ENCODE results near the gene PKLR.

The PKLR gene

GRCh38 chr1:155285631-155286044, 15.6 kb downstream of the PKLR start:
- in situ Hi-C loops (cut with MboI; ENCODE audit: low sequenced_read_pairs, unreplicated experiment): no loop called here
- no peak for TF ChIP-seq CTCF (IDR thresholded peaks at IDR 0.05; ENCODE audit: borderline replicate concordance, control extremely low read depth, extremely low read depth, insufficient read depth, missing control alignments)
- no peak for DNase-seq (ENCODE audit: low spot score)

- in situ Hi-C loops (cut with MboI; ENCODE audit: low sequenced_read_pairs, unreplicated experiment): no loop called here
- DNase-seq (ENCODE audit: low spot score): no peak
- no peak for TF ChIP-seq CTCF (IDR thresholded peaks at IDR 0.05; ENCODE audit: borderline replicate concordance, control extremely low read depth, extremely low read depth, insufficient read depth, missing control alignments)
Observed at GRCh38 chr1:155285063-155285462, 16.2 kb downstream of the PKLR start.

GRCh38 chr1:155284476-155284875, 16.8 kb downstream of the PKLR start:
- in situ Hi-C loops (cut with MboI; ENCODE audit: low sequenced_read_pairs, unreplicated experiment): no loop called here
- TF ChIP-seq CTCF (IDR thresholded peaks at IDR 0.05; ENCODE audit: borderline replicate concordance, control extremely low read depth, extremely low read depth, insufficient read depth, missing control alignments): no peak
- no peak for DNase-seq (ENCODE audit: low spot score)

- in situ Hi-C loops (cut with MboI; ENCODE audit: low sequenced_read_pairs, unreplicated experiment): no loop called here
- TF ChIP-seq CTCF (IDR thresholded peaks at IDR 0.05; ENCODE audit: borderline replicate concordance, control extremely low read depth, extremely low read depth, insufficient read depth, missing control alignments): no peak
- no peak for DNase-seq (ENCODE audit: low spot score)
Observed at GRCh38 chr1:155282488-155283091, 18.6 kb downstream of the PKLR start.

GRCh38 chr1:155279268-155279667, 22.0 kb downstream of the PKLR start:
- no peak for TF ChIP-seq CTCF (IDR thresholded peaks at IDR 0.05; ENCODE audit: borderline replicate concordance, control extremely low read depth, extremely low read depth, insufficient read depth, missing control alignments)
- no peak for DNase-seq (ENCODE audit: low spot score)
- in situ Hi-C loops (cut with MboI; ENCODE audit: low sequenced_read_pairs, unreplicated experiment): no loop called here

- in situ Hi-C loops (cut with MboI; ENCODE audit: low sequenced_read_pairs, unreplicated experiment): no loop called here
- no peak for DNase-seq (ENCODE audit: low spot score)
- no peak for TF ChIP-seq CTCF (IDR thresholded peaks at IDR 0.05; ENCODE audit: borderline replicate concordance, control extremely low read depth, extremely low read depth, insufficient read depth, missing control alignments)
Observed at GRCh38 chr1:155278689-155279160, 22.5 kb downstream of the PKLR start.

All from GM13976 (cell line).